ENCODE measurements around the gene EML1. TPM values are rescaled to one million over a fixed set of nuclear protein-coding genes. Genes with fewer than 3 reads are reported as not detected.

EML1 gene
- total RNA-seq, 1 experiment from 2014 or later = 7.2 TPM

GRCh38 chr14:99952453-99952852 lies 159.2 kb downstream of the EML1 start:
- POLR2A ChIA-PET = no interaction called here
- DNase-seq = no peak
- Mint-ChIP-seq H3K27me3 (ENCODE audit: insufficient read depth, unreplicated experiment) (peaks cover 3% of the 10 kb centered on the region), H3K4me3 (ENCODE audit: unreplicated experiment) (no peak overlapping the region), H3K9me3 (ENCODE audit: unreplicated experiment) (no peaks in the 10 kb centered on the region), H3K27ac (ENCODE audit: unreplicated experiment) (no peak overlapping the region), H3K4me1 (ENCODE audit: low read depth, unreplicated experiment) (no peaks in the 10 kb centered on the region), H3K36me3 (ENCODE audit: insufficient read depth, unreplicated experiment) (no peaks in the 10 kb centered on the region)
- BruUV-seq (replicated peaks) = no TSS peak
- Histone ChIP-seq H3K9me3 (no peaks in the 10 kb centered on the region), H3K27me3 (replicated peaks; ENCODE audit: control insufficient read depth, insufficient read depth, low read length) (no peaks in the 10 kb centered on the region), H3K4me1 (no peaks in the 10 kb centered on the region), H3K4me3 (ENCODE audit: low read depth, low read length) (no peak overlapping the region), H3K36me3 (ENCODE audit: control insufficient read depth, insufficient read depth, low read length) (no peaks in the 10 kb centered on the region)
- no peak for TF ChIP-seq CTCF (IDR thresholded peaks at IDR 0.05; ENCODE audit: insufficient read depth in 1 of 2, low read depth in 1 of 2, low read length in 1 of 2, severe bottlenecking in 1 of 2, unreplicated experiment in 1 of 2)
- intact Hi-C loops (cut with micrococcal nuclease; ENCODE audit: unreplicated experiment) = no loop called here
- CTCF ChIA-PET = no interaction called here

- H3K4me1 ChIP-seq = no peaks in the 10 kb centered on the region
- no peaks in the 10 kb centered on the region for H3K36me3 ChIP-seq (ENCODE audit: control insufficient read depth, insufficient read depth, low read length)
- Mint-ChIP-seq H3K4me3 (ENCODE audit: unreplicated experiment) (no peak overlapping the region), H3K4me1 (ENCODE audit: low read depth, unreplicated experiment) (no peaks in the 10 kb centered on the region), H3K9me3 (ENCODE audit: unreplicated experiment) (no peaks in the 10 kb centered on the region), H3K27ac (ENCODE audit: unreplicated experiment) (no peak overlapping the region), H3K36me3 (ENCODE audit: insufficient read depth, unreplicated experiment) (no peaks in the 10 kb centered on the region), H3K27me3 (ENCODE audit: insufficient read depth, unreplicated experiment) (peaks cover 11% of the 10 kb centered on the region)
- no peak for TF ChIP-seq CTCF (IDR thresholded peaks at IDR 0.05; ENCODE audit: insufficient read depth in 1 of 2, low read depth in 1 of 2, low read length in 1 of 2, severe bottlenecking in 1 of 2, unreplicated experiment in 1 of 2)
- BruUV-seq (replicated peaks) = no TSS peak
- ChIA-PET CTCF (no interaction called here), POLR2A (no interaction called here)
- no peaks in the 10 kb centered on the region for H3K27me3 ChIP-seq (replicated peaks; ENCODE audit: control insufficient read depth, insufficient read depth, low read length)
- DNase-seq = no peak
- H3K9me3 ChIP-seq = no peaks in the 10 kb centered on the region
- no peak overlapping the region for H3K4me3 ChIP-seq (ENCODE audit: low read depth, low read length)
- intact Hi-C loops (cut with micrococcal nuclease; ENCODE audit: unreplicated experiment) = no loop called here
These were observed 162.7 kb downstream of the EML1 start for GRCh38 chr14:99955826-99956455.

GRCh38 chr14:99958380-99958779 lies 165.2 kb downstream of the EML1 start:
- no peak for TF ChIP-seq CTCF (IDR thresholded peaks at IDR 0.05; ENCODE audit: insufficient read depth in 1 of 2, low read depth in 1 of 2, low read length in 1 of 2, severe bottlenecking in 1 of 2, unreplicated experiment in 1 of 2)
- Mint-ChIP-seq H3K36me3 (ENCODE audit: insufficient read depth, unreplicated experiment) (no peaks in the 10 kb centered on the region), H3K27ac (ENCODE audit: unreplicated experiment) (no peak overlapping the region), H3K4me3 (ENCODE audit: unreplicated experiment) (no peak overlapping the region), H3K4me1 (ENCODE audit: low read depth, unreplicated experiment) (peaks cover 6% of the 10 kb centered on the region), H3K27me3 (ENCODE audit: insufficient read depth, unreplicated experiment) (peaks cover 11% of the 10 kb centered on the region), H3K9me3 (ENCODE audit: unreplicated experiment) (no peaks in the 10 kb centered on the region)
- CTCF ChIA-PET = no interaction called here
- H3K9me3 ChIP-seq = no peaks in the 10 kb centered on the region
- H3K36me3 ChIP-seq (ENCODE audit: control insufficient read depth, insufficient read depth, low read length) = no peaks in the 10 kb centered on the region
- H3K27me3 ChIP-seq (replicated peaks; ENCODE audit: control insufficient read depth, insufficient read depth, low read length) = no peaks in the 10 kb centered on the region
- no TSS peak for BruUV-seq (replicated peaks)
- DNase-seq = no peak
- H3K4me1 ChIP-seq = no peaks in the 10 kb centered on the region
- intact Hi-C loops (cut with micrococcal nuclease; ENCODE audit: unreplicated experiment) = no loop called here
- POLR2A ChIA-PET = no interaction called here
- no peak overlapping the region for H3K4me3 ChIP-seq (ENCODE audit: low read depth, low read length)
